Ovary (tissue), 9 donors: ENCODE data around the gene UNC13D. TPM values are rescaled to one million over a fixed set of nuclear protein-coding genes. Genes with fewer than 3 reads are reported as not detected.

ENCODE experiments used
- DNase-seq, 5 donors: peaks; one replicate each; pipeline ENCODE4 v3.0.0-alpha.2; 2019 to 2020
- H3K27ac ChIP-seq, 2 donors: fragments of 200-600 bp; one replicate each; pipeline versions ENCODE4 v1.5.1 to v1.8.0; 2019 to 2022
- H3K27me3 ChIP-seq: fragments of 200-600 bp; one replicate; pipeline ENCODE4 v1.8.0; 2022
- H3K36me3 ChIP-seq: fragments of 200-600 bp; sonication (generic); one replicate; pipeline ENCODE4 v1.5.1; 2019
- H3K4me1 ChIP-seq: one replicate; pipeline ENCODE4 v1.8.1; 2013; ENCODE audit warnings: mild to moderate bottlenecking, moderate library complexity; ENCODE audit not compliant: insufficient read depth
- H3K4me3 ChIP-seq: fragments of 200-600 bp; sonication (generic); one replicate; pipeline ENCODE4 v1.5.1; 2017
- H3K9me3 ChIP-seq, 2 donors: fragments of 200-600 bp in 1 of 2; sonication (generic) in 1 of 2; one replicate each; pipeline versions ENCODE4 v1.5.1 to v1.8.1; 2013 to 2019; ENCODE audit warnings: mild to moderate bottlenecking in 1 of 2, moderate library complexity in 1 of 2
- CTCF ChIP-seq, 3 donors: fragments of 450-650 bp in 2 of 3; fragments of 200-600 bp in 1 of 3; IDR thresholded peaks; one replicate each; pipeline versions ENCODE4 v1.5.1 to v1.8.0; 2016 to 2022; ENCODE audit warnings: antibody characterized with exemption in 3 of 3, mild to moderate bottlenecking in 1 of 3
- EP300 ChIP-seq: sonication (generic); formaldehyde crosslinking; IDR thresholded peaks from one replicate; pipeline ENCODE4 v1.6.1; 2017; ENCODE audit warnings: antibody characterized with exemption
- POLR2A ChIP-seq: fragments of 450-650 bp; IDR thresholded peaks from one replicate; pipeline ENCODE4 v1.6.1; 2017; ENCODE audit warnings: antibody characterized with exemption, mild to moderate bottlenecking, moderate library complexity
- WGBS, 3 donors: extraction: QIAGEN DNeasy Blood & Tissue Kit in 1 of 3; methylation state at CpG; one replicate each; pipeline versions ENCODE4 v1.1.5 to v1.1.7; 2013 to 2017; 5-methylcytosine and 5-hydroxymethylcytosine counted together
- intact Hi-C, 4 donors: fragments of 100-400 bp; cut with DNase I; formaldehyde crosslinking; loops; one replicate each; pipeline versions ENCODE4 v1.11.0 to v1.15.1; 2022 to 2023
- polyA plus RNA-seq, 2 donors: library from polyadenylated mRNA; stranded (reverse); fragments of 200-250 nt in 1 of 2; fragments of 350-450 nt in 1 of 2; fragmentation: Illumina TruSeq in 1 of 2; extraction: RNeasy Lipid Tissue Mini Kit (QIAGEN cat#74804) in 1 of 2; gene quantifications; one replicate each; pipeline ENCODE4 v1.2.3, GENCODE V29; 2013 to 2014
- total RNA-seq, 7 donors: library from RNA; depleted of rRNA in 2 of 7; stranded (reverse); fragments of >200 nt in 2 of 7; fragmentation: NEBNext Ultra II Directional in 3 of 7; extraction: Animal tissue kit (Norgen Biotek cat#: 25700) in 3 of 7; gene quantifications; one replicate each; pipeline versions ENCODE4 v1.1.0 to v1.2.4, GENCODE V29; 2016 to 2023
- donor health status: DM: no; HTN: no; CAD: no; lungs with moderate emphysema.
- donor health status: DM: no; HTN: no; CAD: no.
- donor health status: Bipolar disorder and iron deficiency.
- donor health status: DM: yes; HTN: yes; CAD: no.
- donor health status: DM: no; HTN: no; CAD: no.
- donor health status: DM: yes; HTN: yes; CAD: no.

UNC13D gene
- total and polyA plus RNA-seq, 9 donors: 8.9 to 24.9 (median 14.1) TPM

- peak overlapping the region; percentile 100 for H3K27ac ChIP-seq
- H3K9me3 ChIP-seq: no peaks in the 10 kb centered on the region
- H3K4me3 ChIP-seq: peak overlapping the region; percentile 87
- TF ChIP-seq POLR2A (no peak), CTCF (IDR thresholded peaks at IDR 0.05) (peak in 1 of 3 donors; percentile 16)
- H3K4me1 ChIP-seq: peaks cover 14% of the 10 kb centered on the region
- peak; percentile 60 to 75 (median 72) for DNase-seq
- H3K36me3 ChIP-seq: no peaks in the 10 kb centered on the region
- intact Hi-C loops: no loop called here
- WGBS, 3 donors: 42 to 61% (median 52%) methylated on average over 20 of the region's 20 CpGs
- no peaks in the 10 kb centered on the region for H3K27me3 ChIP-seq
Measured at GRCh38 chr17:75783803-75784472, 60.3 kb downstream of the UNC13D start.

- no peak for DNase-seq
- Histone ChIP-seq H3K36me3 (no peaks in the 10 kb centered on the region), H3K9me3 (no peaks in the 10 kb centered on the region), H3K4me1 (peaks cover 14% of the 10 kb centered on the region), H3K27me3 (no peaks in the 10 kb centered on the region), H3K27ac (peak overlapping the region; percentile 100), H3K4me3 (no peak overlapping the region)
- intact Hi-C loops: no loop called here
- TF ChIP-seq CTCF (IDR thresholded peaks at IDR 0.05) (peak in 2 of 3 donors; percentile 79 to 92), EP300 (no peak), POLR2A (no peak)
- WGBS, 3 donors: 9 to 18% (median 12%) methylated on average over 6 of the region's 6 CpGs
Measured at GRCh38 chr17:75783069-75783783, 61.0 kb downstream of the UNC13D start.

GRCh38 chr17:75779987-75780889 is 64.0 kb downstream of the UNC13D start:
- no peak overlapping the region for H3K4me3 ChIP-seq
- WGBS, 3 donors: 18 to 21% (median 20%) methylated on average over 5 of the region's 5 CpGs
- no peak for TF ChIP-seq POLR2A
- no peak for TF ChIP-seq EP300
- TF ChIP-seq CTCF (IDR thresholded peaks at IDR 0.05): no peak
- DNase-seq: no peak
- H3K36me3 ChIP-seq: no peaks in the 10 kb centered on the region
- intact Hi-C loops: loop anchor here in 1 of 4 donors (10.0 kb wide), 1 partner anchor 95 kb away; the partner anchor contains the start of gene TRIM47
- H3K9me3 ChIP-seq: no peaks in the 10 kb centered on the region
- H3K27ac ChIP-seq: peak overlapping the region in 1 of 2 donors; percentile 39
- H3K4me1 ChIP-seq: peaks cover 9% of the 10 kb centered on the region
- no peaks in the 10 kb centered on the region for H3K27me3 ChIP-seq
